Heart left ventricle (tissue), 16 donors: ENCODE measurements around the gene KIF5B. TPM values are rescaled to one million over a fixed set of nuclear protein-coding genes. Genes with fewer than 3 reads are reported as not detected.
"Not testable (repeated sequence)": the region's sequence is repeated elsewhere in the genome, so short reads cannot be mapped to it uniquely, and the experiment has no call there.

Experiments
- ATAC-seq, 4 donors: fragments of 200-7000 bp; cut with Tn5 transposase; one replicate each; pipeline ENCODE4 v1.9.1; 2020 to 2022; ENCODE audit warnings: moderate library complexity in 4 of 4, mild to moderate bottlenecking in 3 of 4, moderate number of reproducible peaks in 1 of 4
- DNase-seq, 5 donors: peaks; one replicate each; pipeline ENCODE4 v3.0.0-alpha.2; 2020
- H3K27ac ChIP-seq, 12 donors: fragments of 200-600 bp; sonication (generic) in 4 of 12; one replicate each; pipeline versions ENCODE4 v1.5.0 to v1.8.0; 2016 to 2022; ENCODE audit warnings: mild to moderate bottlenecking in 2 of 12
- H3K27me3 ChIP-seq, 9 donors: fragments of 200-600 bp; sonication (generic) in 2 of 9; one replicate each; pipeline versions ENCODE4 v1.5.1 to v1.8.0; 2016 to 2022; ENCODE audit warnings: mild to moderate bottlenecking in 3 of 9
- H3K36me3 ChIP-seq, 9 donors: fragments of 200-600 bp; sonication (generic) in 2 of 9; one replicate each; pipeline versions ENCODE4 v1.5.0 to v1.8.0; 2018 to 2022; ENCODE audit warnings: mild to moderate bottlenecking in 2 of 9
- H3K4me1 ChIP-seq, 12 donors: fragments of 200-600 bp; sonication (generic) in 4 of 12; one replicate each; pipeline versions ENCODE4 v1.5.0 to v1.8.0; 2016 to 2022; ENCODE audit warnings: mild to moderate bottlenecking in 3 of 12
- H3K4me3 ChIP-seq, 12 donors: fragments of 200-600 bp; sonication (generic) in 4 of 12; one replicate each; pipeline versions ENCODE4 v1.5.0 to v1.8.0; 2017 to 2022; ENCODE audit warnings: mild to moderate bottlenecking in 9 of 12, moderate library complexity in 4 of 12
- H3K9me3 ChIP-seq, 12 donors: fragments of 200-600 bp; sonication (generic) in 4 of 12; one replicate each; pipeline versions ENCODE4 v1.5.0 to v1.8.0; 2016 to 2022; ENCODE audit warnings: mild to moderate bottlenecking in 1 of 12
- POLR2A ChIP-seq, 2 donors: fragments of 450-650 bp; IDR thresholded peaks; one replicate each; pipeline ENCODE4 v1.6.1; 2017; ENCODE audit warnings: antibody characterized with exemption in 2 of 2, mild to moderate bottlenecking in 2 of 2, moderate library complexity in 2 of 2
- WGBS, 4 donors: extraction: QIAGEN DNeasy Blood & Tissue Kit in 2 of 4; methylation state at CpG; one replicate each; pipeline versions ENCODE4 v1.1.5 to v1.1.7; 2013 to 2018; 5-methylcytosine and 5-hydroxymethylcytosine counted together
- intact Hi-C, 10 donors: fragments of 100-400 bp; cut with DNase I; formaldehyde crosslinking; loops; one replicate each; pipeline versions ENCODE4 v1.11.1 to v1.14.2; 2022
- polyA plus RNA-seq, 2 donors: library from polyadenylated mRNA; stranded (reverse); fragments of 200-250 nt; gene quantifications; one replicate each; pipeline ENCODE4 v1.2.3, GENCODE V29; 2013
- total RNA-seq, 9 donors: library from RNA; depleted of rRNA in 2 of 9; stranded (reverse); fragments of >200 nt in 2 of 9; fragmentation: NEBNext Ultra II Directional in 3 of 9; extraction: Animal tissue kit (Norgen Biotek cat#: 25700) in 3 of 9; gene quantifications; one replicate each; pipeline versions ENCODE4 v1.1.0 to v1.2.4, GENCODE V29; 2016 to 2023
- TF ChIP-seq, protein P1 (sequence below), 12 donors: fragments of 200-600 bp; sonication (generic) in 4 of 12; IDR thresholded peaks; one replicate each; pipeline versions ENCODE4 v1.5.0 to v1.8.0; 2018 to 2022; ENCODE audit warnings: antibody characterized with exemption in 12 of 12, mild to moderate bottlenecking in 5 of 12
- donor health status: ischemic (EF 13 %, LVEDD 7.1; RV severe dilation, severe dysfunction).
- donor health status: healthy with polysubstance abuse.
- donor health status: DM: no; HTN: yes; CAD: no.
- donor health status: DM: no; HTN: no; CAD: no.
- donor health status: ischemic (EF 25% LVEDD 6.9; RV normal size, moderate dysfunction).
- donor health status: ischemic (EF 25% LVEDD 5.7; RV mildly dilated, moderate dysfunction).
- donor health status: healthy.
- donor health status: DM: yes; HTN: yes; CAD: no.
- donor health status: ischemic (EF 35%, LVEDD 5.7; RV mildly dilated, moderate dysfunction).
- donor health status: nonischemic (EF 11% LVEDD 7.7; RV severe dilation, severe dysfunction).
- donor health status: DM: yes; HTN: yes; CAD: no.
- donor health status: PGD.
- donor health status: ischemic (EF 29% LVEDD 5.4; RV normal size, mild dysfunction).
- donor health status: nonischemic (EF 23%, LVEDD 6.1; RV moderate dilation, normal function).

Gene KIF5B
- total and polyA plus RNA-seq, 11 donors: 65.6 to 178 (median 144) TPM

DNA sequence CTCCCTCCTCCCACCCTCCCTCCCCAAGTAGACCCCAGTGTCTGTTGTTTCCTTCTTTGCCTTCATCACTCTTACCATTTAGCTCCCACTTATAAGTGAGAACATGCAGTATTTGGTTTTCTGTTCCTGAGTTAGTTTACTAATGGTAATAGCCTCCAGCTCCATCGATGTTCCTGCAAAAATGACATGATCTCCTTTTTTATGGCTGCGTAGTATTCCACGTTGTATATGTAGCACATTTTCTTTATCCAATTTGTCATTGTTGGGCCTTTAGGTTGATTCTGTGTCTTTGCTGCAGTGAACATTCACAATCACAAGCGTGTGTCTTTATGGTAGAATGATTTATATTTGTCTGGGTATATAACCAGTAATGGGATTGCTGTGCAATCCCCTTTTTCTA is 75.8 kb downstream of the KIF5B start:
- ATAC-seq: no peak
- no peak for TF ChIP-seq POLR2A (IDR thresholded peaks at IDR 0.05)
- TF ChIP-seq, protein P1, sequence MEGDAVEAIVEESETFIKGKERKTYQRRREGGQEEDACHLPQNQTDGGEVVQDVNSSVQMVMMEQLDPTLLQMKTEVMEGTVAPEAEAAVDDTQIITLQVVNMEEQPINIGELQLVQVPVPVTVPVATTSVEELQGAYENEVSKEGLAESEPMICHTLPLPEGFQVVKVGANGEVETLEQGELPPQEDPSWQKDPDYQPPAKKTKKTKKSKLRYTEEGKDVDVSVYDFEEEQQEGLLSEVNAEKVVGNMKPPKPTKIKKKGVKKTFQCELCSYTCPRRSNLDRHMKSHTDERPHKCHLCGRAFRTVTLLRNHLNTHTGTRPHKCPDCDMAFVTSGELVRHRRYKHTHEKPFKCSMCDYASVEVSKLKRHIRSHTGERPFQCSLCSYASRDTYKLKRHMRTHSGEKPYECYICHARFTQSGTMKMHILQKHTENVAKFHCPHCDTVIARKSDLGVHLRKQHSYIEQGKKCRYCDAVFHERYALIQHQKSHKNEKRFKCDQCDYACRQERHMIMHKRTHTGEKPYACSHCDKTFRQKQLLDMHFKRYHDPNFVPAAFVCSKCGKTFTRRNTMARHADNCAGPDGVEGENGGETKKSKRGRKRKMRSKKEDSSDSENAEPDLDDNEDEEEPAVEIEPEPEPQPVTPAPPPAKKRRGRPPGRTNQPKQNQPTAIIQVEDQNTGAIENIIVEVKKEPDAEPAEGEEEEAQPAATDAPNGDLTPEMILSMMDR (IDR thresholded peaks at IDR 0.05): no peak
- no peak for DNase-seq
- H3K27me3 ChIP-seq: peaks cover 0 to 5% (median 0%) of the 10 kb centered on the region in 9 donors
- 96 to 98% (median 96%) methylated on average over 4 of the region's 4 CpGs for WGBS, 4 donors
- H3K27ac ChIP-seq: no peak overlapping the region
- no peaks in the 10 kb centered on the region for H3K9me3 ChIP-seq
- intact Hi-C loops: no loop called here
- no peak overlapping the region for H3K4me3 ChIP-seq
- no peaks in the 10 kb centered on the region for H3K36me3 ChIP-seq
- peaks cover 0 to 16% (median 0%) of the 10 kb centered on the region in 12 donors for H3K4me1 ChIP-seq

DNA sequence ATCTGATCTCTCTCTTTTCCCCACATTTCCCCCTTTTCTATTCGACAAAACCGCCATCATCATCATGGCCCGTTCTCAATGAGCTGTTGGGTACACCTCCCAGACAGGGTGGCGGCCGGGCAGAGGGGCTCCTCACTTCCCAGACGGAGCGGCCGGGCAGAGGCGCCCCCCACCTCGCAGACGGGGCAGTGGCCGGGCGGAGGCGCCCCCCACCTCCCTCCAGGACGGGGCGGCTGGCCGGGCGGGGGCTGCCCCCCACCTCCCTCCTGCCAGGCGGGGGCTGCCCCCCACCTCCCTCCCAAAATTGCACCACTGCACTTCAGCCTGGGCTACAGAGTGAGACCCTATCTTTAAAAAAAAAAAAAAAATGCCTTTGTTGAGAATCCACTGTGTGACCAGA is 77.2 kb downstream of the KIF5B start:
- H3K36me3 ChIP-seq, H3K9me3 ChIP-seq, DNase-seq, H3K27ac ChIP-seq, H3K4me3 ChIP-seq, intact Hi-C loops, H3K27me3 ChIP-seq, ATAC-seq: not testable (repeated sequence)
- H3K4me1 ChIP-seq: peaks cover 0 to 16% (median 0%) of the 10 kb centered on the region in 12 donors
- 93 to 99% (median 96%) methylated on average over 8 to 16 of the region's 19 CpGs for WGBS, 4 donors

DNA sequence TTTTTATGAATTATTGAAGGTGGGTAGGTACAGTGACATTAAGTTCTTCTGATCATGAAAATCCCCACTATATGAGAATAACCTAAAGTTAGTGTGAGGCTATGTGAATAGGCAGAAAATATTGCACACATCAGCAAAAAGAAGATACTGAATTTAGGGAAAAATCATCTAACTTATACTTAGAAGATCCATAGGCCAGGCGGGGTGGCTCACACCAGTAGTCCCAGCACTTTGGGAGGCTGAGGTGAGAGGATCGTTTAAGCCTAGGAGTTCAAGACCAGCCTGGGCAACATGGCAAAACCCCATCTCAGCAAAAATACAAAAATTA is 78.1 kb downstream of the KIF5B start:
- H3K36me3 ChIP-seq: no peaks in the 10 kb centered on the region
- no peak overlapping the region for H3K27ac ChIP-seq
- ATAC-seq (no peak), DNase-seq (no peak)
- TF ChIP-seq, protein P1 (IDR thresholded peaks at IDR 0.05): no peak
- TF ChIP-seq POLR2A (IDR thresholded peaks at IDR 0.05): no peak
- no peak overlapping the region for H3K4me3 ChIP-seq
- intact Hi-C loops: no loop called here
- peaks cover 0 to 5% (median 0%) of the 10 kb centered on the region in 9 donors for H3K27me3 ChIP-seq
- peaks cover 0 to 16% (median 0%) of the 10 kb centered on the region in 12 donors for H3K4me1 ChIP-seq
- no peaks in the 10 kb centered on the region for H3K9me3 ChIP-seq
- WGBS, 4 donors: 71 to 76% (median 73%) methylated on average over 2 of the region's 2 CpGs

DNA sequence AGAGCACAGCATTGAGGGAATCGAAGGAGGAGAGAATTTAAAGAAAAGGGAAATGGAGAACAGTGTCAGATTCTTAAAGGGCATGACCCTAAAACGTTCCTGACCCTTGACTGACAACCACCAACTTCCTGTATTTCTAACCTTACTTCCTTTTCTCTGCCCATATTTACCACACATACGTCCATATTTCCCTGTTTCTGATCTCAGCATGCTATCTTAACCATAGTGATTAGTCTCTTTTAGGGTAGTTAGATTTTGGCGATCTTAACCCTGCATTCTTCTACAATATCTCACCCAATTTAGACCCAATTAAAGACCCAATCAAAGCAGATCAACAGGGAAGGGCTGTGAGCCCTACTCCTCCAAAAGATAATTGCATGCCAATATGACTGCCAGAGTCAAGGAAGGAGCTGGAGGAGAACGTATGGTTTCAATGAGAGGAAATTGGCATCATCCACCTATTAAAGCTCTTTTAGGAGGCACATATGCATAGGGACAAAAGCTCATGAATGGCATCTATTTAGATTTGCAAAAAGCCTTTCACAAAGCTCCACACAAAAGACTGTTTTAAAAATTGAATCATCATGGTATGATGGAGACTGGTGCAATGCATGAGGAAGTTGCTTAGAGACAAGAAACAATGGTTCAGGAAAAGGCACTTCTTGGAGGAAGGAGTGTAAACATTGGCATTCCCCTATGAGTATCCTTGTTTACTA is 78.6 kb downstream of the KIF5B start:
- Histone ChIP-seq H3K36me3 (no peaks in the 10 kb centered on the region), H3K4me3 (no peak overlapping the region), H3K4me1 (peaks cover 0 to 16% (median 0%) of the 10 kb centered on the region in 12 donors), H3K27ac (peak overlapping the region in 1 of 12 donors; percentile 64), H3K27me3 (peaks cover 0 to 5% (median 0%) of the 10 kb centered on the region in 9 donors), H3K9me3 (no peaks in the 10 kb centered on the region)
- no peak for DNase-seq
- WGBS, 4 donors: 58 to 71% (median 66%) methylated on average over 5 of the region's 5 CpGs
- no peak for TF ChIP-seq POLR2A (IDR thresholded peaks at IDR 0.05)
- TF ChIP-seq, protein P1 (IDR thresholded peaks at IDR 0.05): no peak
- peak in 3 of 4 donors; percentile 47 to 77 (median 72) for ATAC-seq
- intact Hi-C loops: no loop called here
